Fibroblast of peridontal ligament (primary cell): ENCODE results near the gene ACOX2.
A peak's percentile ranks its signal among the peaks of the same experiment; 100 is the strongest.

ENCODE experiments used
- DNase-seq: peaks from one replicate; pipeline ENCODE4 v3.0.0-alpha.2; 2010; ENCODE audit errors: extremely low read depth

The ACOX2 gene

GRCh38 chr3:58536501-58537411 is at the start of gene ACOX2:
Gene ACOX2 (minus strand): TSS chr3:58537190. CDS start chr3:58535106, 2,084 bp downstream.
- peak; percentile 82 for DNase-seq

GRCh38 chr3:58585994-58586393 is 49.0 kb upstream of the ACOX2 start:
- no peak for DNase-seq

- peak; percentile 62 for DNase-seq
These were observed 48.2 kb upstream of the ACOX2 start for GRCh38 chr3:58585005-58585786.

- DNase-seq: peak; percentile 25
These were observed 47.7 kb upstream of the ACOX2 start for GRCh38 chr3:58584690-58585004.

GRCh38 chr3:58581328-58582091 is 44.5 kb upstream of the ACOX2 start:
- no peak for DNase-seq

- DNase-seq: no peak
These were observed 43.9 kb upstream of the ACOX2 start for GRCh38 chr3:58580826-58581327.

- no peak for DNase-seq
These were observed 41.9 kb upstream of the ACOX2 start for GRCh38 chr3:58578873-58579272.

- DNase-seq: peak; percentile 73
These were observed 40.4 kb upstream of the ACOX2 start, which contains the start of gene FAM107A for GRCh38 chr3:58577269-58577821. Gene FAM107A (minus strand): TSS chr3:58577391. CDS start chr3:58569860, 7,531 bp downstream.

GRCh38 chr3:58576716-58577115 is 39.7 kb upstream of the ACOX2 start:
- no peak for DNase-seq

- no peak for DNase-seq
These were observed 39.1 kb upstream of the ACOX2 start for GRCh38 chr3:58575971-58576652.

GRCh38 chr3:58574682-58575081 is 37.7 kb upstream of the ACOX2 start:
- no peak for DNase-seq

- DNase-seq: no peak
These were observed 37.1 kb upstream of the ACOX2 start for GRCh38 chr3:58574106-58574505.

GRCh38 chr3:58573640-58574039 is 36.6 kb upstream of the ACOX2 start:
- DNase-seq: no peak

- no peak for DNase-seq
These were observed 35.7 kb upstream of the ACOX2 start for GRCh38 chr3:58572634-58573230.

GRCh38 chr3:58572013-58572633 is 35.1 kb upstream of the ACOX2 start:
- DNase-seq: no peak

- DNase-seq: no peak
These were observed 33.9 kb upstream of the ACOX2 start for GRCh38 chr3:58570851-58571250.

GRCh38 chr3:58569287-58570001 is 32.5 kb upstream of the ACOX2 start:
- no peak for DNase-seq

- DNase-seq: peak; percentile 78
These were observed 31.7 kb upstream of the ACOX2 start for GRCh38 chr3:58568572-58569286.

- DNase-seq: no peak
These were observed 30.2 kb upstream of the ACOX2 start for GRCh38 chr3:58567251-58567515.
